Stimulated activated CD8-positive, alpha-beta memory T cell treated with anti-CD3 and anti-CD28 coated beads, Interleukin-12 subunit alpha, Interleukin-12 subunit beta, amount 100 ng/mL, for 24 hours (primary cell): ENCODE results near the gene TDRD1.

ENCODE experiments used
- DNase-seq: peaks from one replicate; pipeline ENCODE4 v3.0.0-alpha.2; 2020; ENCODE audit errors: extremely low read depth

Gene TDRD1

DNA sequence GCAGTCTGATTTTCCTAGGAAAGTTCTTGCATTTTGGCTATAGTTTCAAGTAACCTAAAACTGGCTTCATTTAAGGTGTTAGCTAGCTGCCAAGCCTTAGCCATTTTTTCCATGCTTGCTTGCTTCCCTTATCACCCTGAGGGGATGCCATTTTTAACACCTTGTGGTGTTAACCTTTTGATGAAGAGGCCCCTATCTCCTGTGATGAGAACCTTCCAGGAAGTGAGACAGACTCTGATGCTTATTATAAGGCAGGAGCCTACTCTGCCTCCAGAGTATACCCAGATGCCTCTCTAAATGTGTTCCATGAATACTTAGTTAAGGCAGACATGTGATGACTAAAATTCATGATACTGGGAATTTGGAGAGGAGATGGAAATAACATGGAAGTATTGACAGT, 55.0 kb downstream of the TDRD1 start:
- no peak for DNase-seq

DNA sequence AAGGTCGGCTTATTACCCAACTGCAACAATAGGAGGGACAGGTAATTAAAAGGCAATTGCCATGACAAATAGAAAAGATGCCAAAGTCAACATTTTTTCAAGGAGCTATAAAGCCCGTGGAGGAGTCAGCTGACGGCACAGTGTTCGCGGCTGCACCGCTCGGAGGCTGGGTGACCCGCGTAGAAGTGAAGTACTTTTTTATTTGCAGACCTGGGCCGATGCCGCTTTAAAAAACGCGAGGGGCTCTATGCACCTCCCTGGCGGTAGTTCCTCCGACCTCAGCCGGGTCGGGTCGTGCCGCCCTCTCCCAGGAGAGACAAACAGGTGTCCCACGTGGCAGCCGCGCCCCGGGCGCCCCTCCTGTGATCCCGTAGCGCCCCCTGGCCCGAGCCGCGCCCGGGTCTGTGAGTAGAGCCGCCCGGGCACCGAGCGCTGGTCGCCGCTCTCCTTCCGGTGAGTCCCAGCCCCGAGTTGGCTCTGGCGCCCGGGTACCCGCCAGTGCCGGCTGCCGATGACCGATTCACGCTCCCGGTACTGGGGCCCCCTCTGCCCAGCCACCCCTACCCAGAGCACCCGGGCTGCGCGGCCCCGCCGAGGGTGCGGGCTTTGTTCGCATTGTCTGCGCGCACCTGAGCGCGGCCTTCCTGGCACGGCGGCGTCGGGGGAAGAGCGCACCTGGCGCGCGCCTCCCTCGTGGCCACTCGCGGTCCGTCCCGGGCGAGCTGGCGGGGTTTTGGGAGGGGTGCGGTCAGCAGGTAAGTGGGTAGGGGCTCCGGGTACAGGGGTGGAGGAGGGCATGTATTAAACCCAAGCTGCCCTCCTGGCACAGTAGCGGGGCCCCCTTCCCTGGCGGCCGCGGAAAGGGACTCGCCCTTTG, 60.2 kb downstream of the TDRD1 start, which contains the start of gene VWA2:
TSS of gene VWA2 (plus strand) at position 138 of the 877 bp plus-strand sequence. CDS start 9,460 bp downstream, outside the sequence.
- DNase-seq: no peak

DNA sequence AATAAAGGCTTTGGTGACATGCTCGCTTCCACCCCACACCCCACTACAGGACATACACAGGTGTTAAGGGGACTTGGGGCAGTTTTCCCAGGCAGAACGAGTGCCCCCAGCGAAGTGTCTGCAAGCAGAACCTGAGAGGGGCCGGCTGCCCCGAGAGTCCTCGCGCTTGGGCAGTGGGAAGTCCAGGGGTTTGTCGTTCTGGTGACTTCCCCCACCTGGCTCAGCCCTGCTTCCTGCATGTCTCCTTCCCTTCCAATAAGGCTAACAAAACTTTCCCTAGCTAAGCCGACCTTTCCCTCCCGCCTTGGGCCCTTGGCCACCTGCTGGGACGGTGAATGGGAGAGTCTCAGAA, 60.8 kb downstream of the TDRD1 start:
- DNase-seq: no peak

DNA sequence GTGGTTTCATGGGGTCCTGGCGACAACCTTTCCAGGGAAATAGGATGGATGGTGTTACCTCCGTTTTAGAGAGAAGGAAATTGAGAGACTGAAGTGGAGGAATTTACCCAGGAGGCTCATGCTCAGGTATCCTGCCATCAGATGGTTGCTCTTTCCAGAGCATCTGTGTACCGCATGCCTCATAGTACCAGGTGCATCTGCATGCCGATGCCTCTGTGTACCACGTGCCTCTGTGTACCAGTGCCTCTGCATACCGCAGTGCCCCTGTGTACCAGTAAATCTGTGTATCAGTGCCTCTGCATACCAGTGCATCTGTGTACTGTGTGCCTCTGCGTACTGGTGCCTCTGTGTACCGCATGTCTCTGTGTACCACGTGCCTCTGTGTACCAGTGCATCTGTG, 63.1 kb downstream of the TDRD1 start:
- no peak for DNase-seq

DNA sequence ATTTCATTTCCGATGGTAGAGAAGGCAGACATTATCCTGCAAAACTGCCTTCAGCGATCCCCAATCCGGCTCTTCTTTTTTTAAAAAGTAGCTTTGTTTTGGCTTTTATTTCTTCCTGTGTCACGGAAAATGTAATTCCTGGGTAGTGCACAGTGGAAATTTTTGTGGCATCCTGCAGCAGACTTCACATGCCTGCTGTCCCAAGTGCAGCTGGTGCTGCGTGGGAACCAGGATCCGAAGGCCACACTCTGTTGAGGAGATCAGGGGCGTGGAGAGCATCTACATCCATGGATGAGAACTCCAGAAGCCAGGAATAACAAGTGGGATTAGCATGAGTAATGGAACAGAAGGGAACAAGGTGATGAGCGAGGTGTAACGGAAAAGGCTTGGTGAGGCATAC, 64.5 kb downstream of the TDRD1 start:
- no peak for DNase-seq

DNA sequence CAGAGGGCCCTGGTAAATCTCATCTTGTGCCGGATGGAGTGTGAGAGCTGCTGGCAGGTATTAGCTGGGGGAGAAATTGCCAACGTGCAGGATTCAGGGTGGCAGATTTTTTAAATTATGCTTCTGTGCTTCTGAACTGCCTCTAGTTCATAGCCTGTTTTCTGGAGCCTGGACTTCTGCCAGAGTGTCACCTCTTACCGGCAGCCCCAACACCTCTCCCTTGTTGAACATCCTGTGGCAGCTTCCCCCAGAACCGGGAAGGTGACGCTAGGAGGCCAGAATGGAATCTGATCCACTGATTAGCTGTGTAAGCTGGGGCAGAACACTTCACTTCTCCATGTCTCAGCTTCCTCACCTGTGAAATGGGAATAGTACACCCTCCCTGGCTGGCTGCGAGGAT, 65.0 kb downstream of the TDRD1 start:
- no peak for DNase-seq

DNA sequence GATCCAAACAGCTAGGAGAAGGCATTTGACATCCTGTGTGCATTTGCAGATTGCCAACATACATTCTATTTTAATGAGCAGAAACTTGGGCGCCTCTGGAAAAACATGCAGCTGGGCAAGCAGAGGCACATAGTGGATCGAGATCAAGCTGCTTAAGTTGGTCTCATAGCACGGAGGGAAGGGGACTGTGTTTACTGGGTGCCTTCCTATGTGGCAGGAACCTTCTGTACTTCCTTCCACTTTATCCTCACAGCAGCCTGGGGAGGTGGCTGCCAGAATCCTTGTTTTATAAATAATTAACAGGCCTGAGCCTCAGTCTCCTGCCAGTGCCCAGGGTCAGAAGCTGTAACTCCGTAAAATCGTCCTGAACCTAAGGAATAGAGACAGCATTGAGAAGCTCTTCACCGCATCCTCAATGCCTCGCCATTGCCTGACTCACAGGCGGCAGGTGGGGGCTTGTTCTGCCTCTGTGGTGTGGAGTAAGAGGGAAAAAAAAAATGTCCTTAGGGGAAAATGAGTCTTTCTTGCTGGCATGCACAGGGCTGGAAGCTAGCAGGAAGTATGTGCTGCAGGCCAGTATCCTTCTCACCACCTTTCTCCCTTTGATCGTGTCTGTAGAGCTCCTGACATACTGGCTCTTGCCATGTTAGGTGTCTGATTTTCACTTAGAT, 66.1 kb downstream of the TDRD1 start:
- DNase-seq: no peak

DNA sequence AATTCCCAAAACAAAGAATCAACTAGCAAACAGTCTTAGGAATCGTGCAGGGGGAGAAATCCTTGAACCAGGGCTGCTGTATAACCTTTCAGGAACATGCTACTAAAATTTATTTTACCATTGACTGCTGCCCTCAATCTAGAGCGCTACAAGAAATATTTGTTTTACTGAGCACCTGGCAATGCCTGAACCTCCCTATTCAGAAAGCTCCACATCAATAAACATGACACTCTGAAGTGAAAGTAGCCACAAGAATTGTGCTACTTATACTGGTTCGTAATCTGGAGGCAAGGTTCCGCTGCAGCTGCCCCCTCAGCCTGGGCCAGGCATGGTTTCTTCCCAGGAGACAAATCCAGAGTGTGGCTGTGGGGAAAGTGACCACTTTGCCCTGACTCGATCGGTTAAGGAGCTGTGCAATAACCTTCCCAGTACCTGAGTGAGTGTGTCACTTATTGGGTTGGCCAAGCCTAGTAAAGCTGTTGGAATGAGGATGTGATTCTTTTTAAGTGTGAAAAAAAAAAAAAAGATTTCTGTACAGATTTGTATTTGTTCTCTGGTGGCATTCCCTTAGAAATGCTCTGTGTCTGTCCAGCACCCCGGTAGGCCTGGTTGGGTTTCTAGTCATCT, 67.6 kb downstream of the TDRD1 start:
- DNase-seq: no peak

DNA sequence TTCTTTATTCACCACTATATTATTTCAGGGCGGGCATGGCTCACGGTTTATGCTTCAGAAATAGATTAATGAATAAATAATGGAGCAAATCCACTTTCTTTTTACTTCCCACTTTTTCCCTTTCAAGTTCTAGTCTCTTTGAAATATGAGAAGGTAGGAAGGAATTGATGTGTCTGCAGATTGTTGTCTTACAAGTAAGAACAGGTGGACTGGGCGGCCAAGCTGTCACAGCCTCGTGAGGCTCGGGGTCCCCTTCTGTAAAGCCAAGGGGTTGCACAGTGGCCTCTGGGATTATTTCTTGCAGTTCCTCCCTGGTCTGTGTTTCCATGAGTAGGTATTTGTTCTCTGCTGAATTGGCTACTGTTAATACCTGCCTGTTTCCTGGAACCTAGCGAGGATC, 71.1 kb downstream of the TDRD1 start:
- no peak for DNase-seq

DNA sequence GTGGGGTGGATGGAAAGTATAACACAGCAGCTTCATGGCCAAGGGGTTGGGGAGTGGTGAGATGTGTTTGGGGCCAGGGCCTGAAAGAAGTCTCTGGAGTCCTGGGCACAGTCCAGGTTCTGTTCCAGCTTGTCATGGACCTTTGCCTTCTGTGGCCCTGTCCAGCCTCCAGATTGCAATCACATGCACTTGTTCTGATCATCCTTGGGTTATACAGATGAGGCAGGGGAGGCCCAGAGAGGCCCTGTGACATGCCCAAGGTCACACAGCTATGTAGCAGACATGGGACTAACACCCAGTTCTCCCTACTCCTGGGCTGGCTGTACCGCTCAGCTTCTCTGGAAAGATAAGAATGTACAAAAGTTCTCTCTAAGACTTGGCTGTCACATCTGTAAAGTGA, 71.6 kb downstream of the TDRD1 start:
- DNase-seq: no peak

DNA sequence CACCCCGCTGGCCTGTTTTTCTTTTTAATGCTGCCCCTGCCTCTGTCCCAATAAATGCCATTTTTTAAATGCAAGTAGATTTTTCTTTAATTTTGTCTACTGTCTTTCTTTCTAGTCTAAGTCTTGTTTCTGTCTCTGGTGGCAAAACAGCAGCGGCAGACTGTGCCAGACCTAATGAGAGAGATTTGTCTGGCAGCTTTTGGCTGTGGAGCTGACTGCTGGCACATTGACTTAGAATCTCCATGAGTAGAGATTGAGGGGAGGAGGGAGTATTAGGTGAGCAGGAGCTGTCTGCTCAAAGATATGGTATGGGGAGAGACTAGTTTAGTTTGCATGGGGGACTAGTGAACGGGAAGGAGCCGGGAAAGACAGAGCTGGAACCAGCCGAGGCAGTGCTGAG, 72.9 kb downstream of the TDRD1 start:
- DNase-seq: no peak

DNA sequence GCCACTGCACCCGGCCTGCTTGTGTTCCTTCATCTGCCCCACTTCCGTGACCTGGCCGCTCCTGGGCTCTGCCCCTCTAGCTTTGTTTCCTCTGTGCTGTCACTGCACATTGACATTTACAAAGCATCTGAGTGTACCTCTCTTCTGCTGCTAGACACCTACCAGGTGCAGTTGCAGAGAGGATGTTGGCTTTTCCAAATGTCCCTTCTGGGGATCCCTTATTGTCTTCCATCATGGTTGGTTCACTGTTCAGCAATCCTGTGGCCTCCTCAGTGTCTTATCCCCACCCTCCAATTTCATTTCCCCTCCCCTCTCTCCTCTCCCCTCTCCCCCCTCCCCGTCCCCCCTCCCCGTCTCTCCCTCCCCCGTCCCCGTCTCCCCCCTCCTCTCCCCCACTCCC, 73.7 kb downstream of the TDRD1 start:
- DNase-seq: no peak

DNA sequence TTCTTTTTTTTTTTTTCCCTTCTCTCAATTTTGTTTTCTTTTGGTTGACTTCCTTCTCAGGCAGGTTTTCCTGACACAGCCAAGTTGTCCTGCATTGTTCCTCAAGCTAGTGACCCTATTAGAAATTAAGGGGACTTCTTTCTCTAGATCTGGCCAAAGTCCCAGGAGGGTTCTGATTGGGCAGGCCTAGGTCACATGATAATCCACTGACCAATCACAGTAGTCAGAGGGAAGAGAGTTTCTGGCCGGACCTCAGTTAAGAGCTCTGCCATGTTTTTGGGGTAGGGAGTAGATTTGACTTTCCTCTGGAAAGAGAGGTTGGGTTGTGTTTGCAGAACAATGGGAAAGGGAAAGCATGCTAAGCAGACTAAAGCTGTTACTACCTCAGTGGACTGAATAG, 76.1 kb downstream of the TDRD1 start:
- no peak for DNase-seq

DNA sequence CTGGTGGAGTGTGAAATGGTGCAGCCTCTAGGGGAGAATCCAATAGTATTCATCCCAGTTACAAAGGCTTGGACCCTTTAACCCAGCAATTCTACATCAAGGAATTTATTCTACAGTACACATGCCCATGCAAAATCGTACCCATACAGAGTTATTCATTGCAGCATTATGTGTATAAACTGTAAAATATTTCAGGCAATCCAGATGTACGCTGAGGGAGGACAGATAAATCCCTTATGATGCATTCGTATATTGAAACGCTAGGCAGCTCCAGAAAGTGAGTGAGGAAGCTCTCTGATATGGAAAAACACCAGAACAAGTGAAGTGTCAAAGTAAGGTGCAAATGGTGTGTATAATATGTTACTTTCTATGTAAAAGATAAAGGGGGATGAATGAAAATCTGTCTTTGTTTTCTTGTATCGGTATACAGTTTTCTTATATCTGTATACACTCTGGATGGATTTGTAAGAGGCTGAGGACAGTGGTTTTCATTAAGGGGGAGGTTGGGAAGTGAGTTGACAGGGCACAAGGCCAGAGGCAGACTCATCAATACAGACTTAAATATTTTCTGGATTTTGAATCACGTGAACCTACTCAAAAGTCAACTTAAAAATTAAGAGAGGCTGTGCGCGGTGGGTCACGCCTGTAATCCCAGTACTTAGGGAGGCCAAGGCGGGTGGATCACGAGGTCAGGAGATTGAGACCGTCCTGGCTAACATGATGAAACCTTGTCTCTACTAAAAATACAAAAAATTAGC, 77.0 kb downstream of the TDRD1 start:
- no peak for DNase-seq

DNA sequence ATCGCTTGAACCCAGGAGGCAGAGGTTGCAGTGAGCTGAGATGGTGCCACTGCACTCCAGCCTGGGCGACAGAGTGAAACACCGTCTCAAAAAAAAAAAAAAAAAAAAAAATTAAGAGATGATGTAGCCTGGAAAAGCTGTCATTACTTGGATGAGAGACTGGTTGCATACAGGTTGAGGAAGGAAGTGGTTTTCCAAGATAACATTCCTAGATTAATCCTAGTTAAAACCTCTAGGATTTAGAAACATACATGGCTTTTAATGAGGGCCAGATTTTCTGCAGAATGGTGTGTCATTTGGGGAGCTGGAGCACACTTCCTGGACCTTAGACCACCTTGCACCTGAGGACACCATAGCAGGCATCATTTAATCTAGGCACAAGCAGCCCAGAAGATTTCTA, 77.7 kb downstream of the TDRD1 start:
- DNase-seq: no peak

DNA sequence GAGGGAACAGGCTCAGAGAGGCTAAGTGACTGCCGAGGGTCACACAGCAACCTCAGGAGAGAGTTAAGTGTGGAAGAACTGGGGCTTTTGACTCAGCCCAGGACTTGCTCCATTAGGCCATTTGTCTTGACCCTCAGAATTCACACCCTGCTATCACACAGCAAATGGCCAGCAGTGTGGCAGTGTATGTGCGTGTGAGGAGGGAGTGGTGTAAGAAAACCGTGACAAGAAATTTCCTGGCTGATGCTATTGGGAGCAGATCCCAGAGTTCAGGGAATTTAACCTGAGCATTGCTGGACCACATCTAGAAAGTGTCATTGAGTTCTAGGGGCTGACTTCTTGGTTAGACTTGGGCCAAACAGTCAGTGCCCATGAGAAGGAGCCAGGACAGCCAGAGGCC, 78.3 kb downstream of the TDRD1 start:
- DNase-seq: no peak

DNA sequence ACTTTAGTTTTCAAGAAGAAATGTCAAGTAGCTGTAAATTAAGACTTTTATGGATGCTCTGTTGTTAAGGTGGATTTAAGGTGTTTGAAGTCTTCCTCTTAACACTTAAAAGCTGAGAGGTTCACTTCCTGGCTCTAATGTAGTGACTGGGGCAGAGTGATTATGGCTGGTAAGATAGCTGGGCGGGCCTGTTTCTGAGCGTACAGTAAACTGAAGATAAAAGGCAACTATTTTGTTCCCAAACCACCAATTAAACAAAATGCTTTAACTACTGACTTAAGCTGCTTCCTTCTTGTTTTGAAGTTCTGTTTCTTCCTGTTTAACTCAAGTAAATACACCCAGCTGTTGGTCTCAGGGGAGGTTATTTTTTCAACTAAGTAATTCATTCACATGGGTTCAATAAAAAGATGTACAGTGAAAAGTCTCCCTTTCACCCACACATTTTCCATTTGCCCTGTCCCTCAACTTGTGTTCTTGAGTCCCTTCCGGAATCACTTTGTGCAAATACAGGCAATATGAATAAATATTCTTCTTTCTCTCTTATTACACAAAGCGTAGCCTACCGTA, 79.2 kb downstream of the TDRD1 start:
- DNase-seq: no peak

DNA sequence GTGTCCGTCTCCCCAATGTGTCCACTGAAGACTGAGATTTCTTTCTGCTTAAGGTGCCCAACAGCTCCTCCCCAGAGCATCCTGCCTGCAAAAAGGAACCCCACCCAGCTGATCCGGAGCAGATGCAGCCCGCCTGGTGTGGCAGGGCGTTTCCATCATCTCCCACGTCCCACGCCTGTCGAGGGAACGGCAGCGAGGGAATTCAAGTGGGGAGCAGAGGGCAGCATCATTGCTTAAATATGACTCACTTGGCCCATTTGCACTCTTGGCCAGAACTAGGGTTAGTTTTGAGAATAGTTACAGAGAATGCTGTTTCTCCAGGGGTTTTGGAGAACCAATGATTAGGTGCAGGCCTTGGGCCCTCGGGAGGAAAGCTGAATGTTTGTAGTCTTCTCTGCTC, 80.7 kb downstream of the TDRD1 start:
- DNase-seq: no peak

DNA sequence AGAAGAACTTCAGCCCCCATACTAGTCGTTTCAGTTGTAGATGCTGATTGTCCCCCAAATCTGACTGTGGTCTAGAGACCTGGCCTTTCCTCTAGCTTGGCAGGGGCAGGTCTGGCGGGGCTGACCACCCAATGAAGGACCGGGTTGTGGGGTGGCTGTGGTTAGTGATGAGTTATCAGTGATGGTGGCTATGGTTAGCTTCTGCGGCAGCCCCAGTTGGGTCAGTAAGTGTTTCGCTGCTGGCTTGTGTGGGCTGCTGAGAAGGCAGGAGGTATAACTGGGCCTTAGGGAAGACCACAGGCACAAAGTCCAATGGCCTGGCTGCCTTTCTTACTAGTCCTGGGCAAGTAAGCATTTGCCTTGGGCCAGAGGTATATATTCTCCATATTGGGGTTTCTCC, 81.2 kb downstream of the TDRD1 start:
- no peak for DNase-seq

DNA sequence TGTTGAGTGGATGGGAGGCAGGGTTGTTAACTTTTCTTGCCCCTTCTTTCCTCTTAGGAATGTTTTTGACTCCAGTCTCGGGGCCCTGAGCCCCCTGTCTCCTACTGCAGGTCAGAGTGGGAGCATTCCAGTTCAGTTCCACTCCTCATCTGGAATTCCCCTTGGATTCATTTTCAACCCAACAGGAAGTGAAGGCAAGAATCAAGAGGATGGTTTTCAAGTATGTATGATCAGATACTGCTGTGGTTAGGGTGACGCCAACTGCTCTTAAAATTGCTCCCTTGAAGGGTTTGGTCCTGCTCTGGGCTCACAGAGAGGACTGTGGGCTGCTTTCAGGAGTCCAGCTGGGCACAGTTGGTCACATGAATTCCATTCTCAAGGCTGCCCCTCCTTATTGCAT, 81.9 kb downstream of the TDRD1 start:
- no peak for DNase-seq

DNA sequence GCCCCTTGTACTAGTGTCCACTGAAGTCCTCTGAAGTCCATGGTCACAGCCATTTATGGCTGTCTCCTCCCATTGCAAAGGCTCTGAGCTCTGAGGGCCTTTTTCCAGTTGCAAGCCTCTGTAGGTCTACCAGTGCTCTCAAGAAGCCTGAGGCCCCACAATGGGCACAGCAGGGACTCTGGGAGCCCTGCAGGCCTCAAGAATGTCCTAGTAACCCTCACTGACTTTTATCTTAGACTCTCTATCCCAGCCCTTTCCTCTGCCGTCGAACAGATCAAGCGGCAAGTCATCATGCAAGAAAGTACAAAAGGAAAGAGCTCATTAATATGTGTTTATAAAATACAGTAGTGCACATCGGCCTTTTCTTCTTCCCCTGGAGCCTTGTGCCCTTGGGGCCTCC, 83.3 kb downstream of the TDRD1 start:
- DNase-seq: no peak
